GM21825 (cell line): ENCODE measurements around the gene REPIN1.

Experiments
- ATAC-seq: cut with Tn5 transposase; IDR thresholded peaks from one replicate; pipeline ENCODE4 v1.9.1; 2021; ENCODE audit warnings: mild to moderate bottlenecking, moderate library complexity; ENCODE audit not compliant: unreplicated experiment

The REPIN1 gene

DNA sequence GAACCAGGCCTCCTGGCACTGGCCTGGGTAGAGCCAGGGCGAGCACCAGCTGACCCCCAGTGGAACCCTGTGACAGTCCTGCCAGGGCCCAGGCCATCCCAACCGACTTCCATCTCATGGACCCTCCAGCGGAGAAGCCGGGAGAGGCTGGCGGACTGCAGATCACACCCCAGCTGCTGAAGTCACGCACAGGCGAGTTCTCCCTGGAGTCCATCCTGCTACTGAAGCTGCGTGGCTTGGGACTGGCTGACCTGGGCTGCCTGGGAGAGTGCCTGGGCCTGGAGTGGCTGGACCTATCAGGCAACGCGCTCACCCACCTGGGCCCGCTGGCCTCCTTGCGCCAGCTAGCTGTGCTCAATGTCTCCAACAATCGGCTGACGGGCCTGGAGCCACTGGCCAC, 31.9 kb upstream of the REPIN1 start:
- ATAC-seq = no peak

DNA sequence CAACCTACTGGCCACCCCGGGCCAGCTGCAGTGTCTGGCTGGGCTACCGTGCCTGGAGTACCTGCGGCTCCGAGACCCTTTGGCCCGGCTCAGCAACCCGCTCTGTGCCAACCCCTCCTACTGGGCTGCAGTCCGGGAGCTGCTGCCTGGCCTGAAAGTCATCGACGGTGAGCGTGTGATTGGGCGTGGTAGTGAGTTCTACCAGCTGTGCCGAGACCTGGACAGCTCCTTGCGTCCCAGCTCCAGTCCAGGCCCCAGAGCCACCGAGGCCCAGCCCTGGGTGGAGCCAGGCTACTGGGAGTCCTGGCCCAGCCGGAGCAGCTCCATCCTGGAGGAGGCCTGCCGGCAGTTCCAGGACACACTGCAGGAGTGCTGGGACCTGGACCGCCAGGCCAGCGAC, 31.4 kb upstream of the REPIN1 start:
- no peak for ATAC-seq

DNA sequence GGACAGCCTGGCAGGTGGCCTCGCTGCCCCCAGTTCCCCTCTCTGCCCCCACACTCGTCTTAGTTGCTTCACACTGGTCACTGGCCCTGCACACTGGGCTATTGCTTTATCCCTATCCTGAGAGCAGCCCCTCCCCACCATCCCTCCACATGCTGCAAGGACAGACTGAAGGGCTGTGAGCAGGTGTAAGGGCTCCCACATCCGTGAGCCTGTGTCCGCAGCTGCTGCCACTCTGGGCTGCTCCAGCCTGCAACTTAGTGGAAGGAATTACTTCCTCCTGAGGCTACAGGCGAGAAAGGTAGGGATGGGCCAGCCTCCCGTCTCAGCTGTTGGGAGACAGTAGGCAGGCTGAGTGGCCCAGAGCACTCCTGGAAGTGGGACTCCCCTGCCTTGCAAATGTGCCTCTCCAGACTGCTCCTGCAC, 31.0 kb upstream of the REPIN1 start:
- ATAC-seq = no peak

DNA sequence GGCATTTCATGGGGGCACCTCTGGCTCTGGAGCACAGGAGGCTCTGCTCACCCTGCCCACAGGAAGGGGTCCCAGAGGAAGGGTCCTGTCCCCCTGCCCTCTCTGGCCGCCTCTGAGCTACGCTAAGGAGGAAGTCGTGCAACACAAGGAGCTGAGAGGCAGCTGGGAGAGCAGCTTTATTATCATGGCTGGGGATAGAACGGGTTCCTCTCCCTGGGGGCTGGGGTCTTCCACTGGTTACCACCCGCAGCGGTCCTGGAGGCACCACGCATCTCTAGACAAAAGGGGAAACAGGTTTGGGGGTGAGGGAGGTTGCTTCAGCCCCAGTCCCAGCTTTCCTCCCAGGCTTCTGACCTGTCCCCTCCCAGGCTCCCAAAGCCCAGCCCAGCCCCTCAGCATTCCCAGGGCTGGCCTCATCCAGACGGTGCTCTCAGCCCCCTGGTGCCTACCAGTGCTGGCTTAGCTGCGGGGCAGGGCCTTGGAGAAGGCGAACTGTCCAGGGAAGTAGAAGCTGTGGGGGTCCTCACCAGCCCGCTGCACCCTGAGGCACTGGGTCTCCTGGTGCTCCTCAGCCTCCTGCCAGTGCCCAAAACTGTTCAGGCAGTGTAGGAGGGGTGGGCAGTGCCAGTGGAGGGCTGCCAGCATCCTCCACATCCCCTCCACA, 30.3 kb upstream of the REPIN1 start:
- no peak for ATAC-seq

DNA sequence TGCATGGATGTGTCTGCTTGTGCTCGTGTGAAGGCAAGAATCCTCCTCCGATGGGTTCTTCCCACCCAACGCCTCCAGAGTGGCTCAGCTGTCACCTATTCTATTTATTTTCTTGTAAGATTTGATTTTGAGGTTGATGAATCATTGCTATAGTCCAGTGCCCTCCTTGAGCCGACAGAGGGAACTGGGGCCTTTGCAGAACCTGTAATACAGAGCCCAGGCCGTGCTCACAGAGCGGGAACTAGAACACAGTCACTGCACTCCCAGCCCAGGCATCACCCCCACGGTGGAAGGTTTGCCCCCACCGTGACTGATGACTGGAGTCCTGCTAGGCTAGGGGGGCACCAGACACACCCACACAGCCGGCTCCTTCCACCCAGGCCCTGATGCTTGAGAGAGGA, 29.2 kb upstream of the REPIN1 start:
- no peak for ATAC-seq

DNA sequence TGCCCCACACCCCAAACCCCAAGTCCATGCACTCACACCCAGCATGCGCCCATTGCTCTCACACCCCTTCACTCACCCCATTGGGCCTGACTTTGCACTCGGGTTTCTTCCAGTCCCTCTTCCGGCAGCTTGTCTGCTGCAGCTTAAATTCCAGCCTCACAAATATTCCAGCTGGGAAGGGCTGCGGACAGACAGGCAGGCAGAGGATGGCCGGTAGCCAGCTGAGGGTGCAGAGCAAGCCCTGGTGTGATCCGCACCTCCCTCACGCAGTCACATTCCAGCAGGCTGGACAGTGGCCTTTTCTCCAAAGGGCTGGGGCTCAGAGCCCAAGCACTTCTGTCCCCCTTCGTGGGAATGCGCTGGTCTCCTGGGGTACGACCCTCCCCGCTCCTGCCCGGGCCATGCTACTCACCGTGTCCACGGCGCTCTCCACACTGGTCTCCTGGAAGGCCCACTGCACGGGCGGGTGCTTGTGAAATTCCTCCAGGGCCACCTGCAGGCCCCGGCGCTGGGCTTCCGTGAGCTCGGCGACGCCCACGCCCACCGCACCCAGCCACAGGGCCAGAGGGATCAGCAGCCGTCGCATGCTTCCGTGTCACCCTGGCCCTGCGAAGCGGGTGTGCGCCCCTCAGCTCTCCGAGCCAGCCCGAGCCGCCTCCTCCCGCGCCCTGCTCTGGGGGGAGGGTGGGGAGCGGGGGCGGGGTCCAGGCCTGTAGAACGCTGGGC, 28.4 kb upstream of the REPIN1 start:
- no peak for ATAC-seq

DNA sequence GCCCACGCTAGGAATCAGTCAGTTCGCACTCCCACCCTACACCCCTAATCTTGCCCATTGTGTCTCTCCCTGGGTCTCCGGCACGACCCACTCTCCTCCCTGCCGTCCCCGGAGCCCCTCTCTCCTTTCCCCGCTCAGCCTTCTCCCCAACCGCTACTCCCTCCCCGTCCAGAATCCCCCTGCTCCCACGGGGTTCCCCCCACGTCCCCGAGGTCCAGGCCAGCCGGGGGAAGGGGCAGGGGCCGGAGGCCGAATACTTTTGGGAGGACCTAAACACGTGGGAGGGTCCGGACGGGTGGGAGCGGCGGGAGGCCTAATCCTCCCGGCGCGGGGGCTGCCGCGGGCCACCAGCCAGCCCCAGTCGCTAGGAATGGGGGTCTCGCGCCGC, 27.8 kb upstream of the REPIN1 start:
- ATAC-seq = no peak

DNA sequence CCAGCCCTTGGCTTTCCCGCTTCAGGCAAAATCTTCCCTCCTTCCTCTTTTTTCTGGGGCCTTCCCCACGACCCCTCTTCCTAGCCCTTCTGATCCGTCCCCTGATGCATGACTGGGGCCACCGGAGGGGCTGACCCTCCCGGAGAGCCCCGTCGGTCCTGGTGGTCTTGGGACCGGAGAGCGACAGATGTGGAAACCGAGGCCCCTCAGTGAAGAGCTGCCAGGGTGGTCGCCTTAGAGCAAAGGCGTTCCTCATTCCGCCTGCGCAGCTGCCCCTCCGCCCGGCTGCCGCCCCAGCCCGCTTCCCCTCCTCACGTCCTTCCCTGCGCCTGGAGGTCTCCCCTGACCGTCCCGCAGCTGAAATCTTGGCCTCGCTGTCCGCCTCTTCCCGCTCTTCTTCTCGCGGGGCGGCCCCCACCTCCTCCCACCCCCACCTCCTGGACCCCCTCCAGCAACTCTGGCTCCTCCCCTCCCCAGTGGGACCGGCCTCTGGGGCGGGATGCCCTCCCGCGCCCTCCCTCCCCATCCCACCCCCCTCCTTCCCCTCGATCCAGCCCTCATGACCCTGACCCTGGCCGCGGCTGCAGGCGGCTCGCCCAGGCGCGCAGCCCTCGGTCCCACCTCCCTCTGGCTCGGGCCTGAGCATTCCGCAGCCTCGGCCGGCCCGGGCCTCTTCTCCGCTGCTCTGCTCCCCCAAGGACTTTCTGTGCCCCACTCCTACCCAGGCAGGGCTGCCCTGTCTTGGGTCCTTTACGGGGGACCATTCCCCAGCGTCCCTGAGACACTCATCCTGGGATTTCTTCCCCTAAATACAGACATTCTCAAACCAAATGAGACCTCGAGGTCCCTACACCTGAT, 27.1 kb upstream of the REPIN1 start, which contains the start of gene RARRES2:
RARRES2 (minus strand) TSS at position 367 of the 858 bp plus-strand sequence. CDS start 1,020 bp downstream, outside the sequence.
- ATAC-seq = no peak

DNA sequence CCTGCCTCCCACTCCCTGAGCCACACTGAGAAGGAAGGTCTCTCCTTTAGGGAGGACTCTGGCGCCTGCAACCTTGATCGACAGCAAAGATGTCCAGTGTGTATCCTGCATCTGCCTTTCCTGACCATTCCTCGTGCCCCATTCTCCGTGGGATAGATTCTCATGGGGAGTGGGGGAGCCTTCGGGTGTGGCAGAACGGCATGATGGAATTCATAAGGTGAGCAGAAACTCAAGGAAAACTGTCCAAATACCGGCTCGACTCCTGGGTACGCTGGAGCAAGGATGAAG, 26.6 kb upstream of the REPIN1 start:
- ATAC-seq = no peak

DNA sequence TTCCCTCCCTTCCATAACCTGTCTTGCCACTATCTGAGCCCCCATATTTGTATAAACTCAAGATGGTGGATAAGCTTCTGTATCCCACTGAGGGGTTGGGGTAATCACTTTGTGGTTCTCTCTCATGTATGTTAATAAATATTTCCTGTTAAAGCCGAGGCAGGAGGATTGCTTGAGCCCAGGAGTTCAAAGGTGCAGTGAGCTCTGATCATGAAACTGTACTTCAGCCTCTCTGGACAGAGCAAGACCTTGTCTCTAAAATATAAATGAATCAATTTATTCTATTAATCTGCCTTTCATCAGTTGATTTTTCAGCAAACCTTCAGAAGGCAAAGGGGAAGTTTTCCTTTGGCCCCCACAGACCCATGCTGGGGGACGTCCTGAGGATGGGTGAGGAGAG, 25.4 kb upstream of the REPIN1 start:
- no peak for ATAC-seq

DNA sequence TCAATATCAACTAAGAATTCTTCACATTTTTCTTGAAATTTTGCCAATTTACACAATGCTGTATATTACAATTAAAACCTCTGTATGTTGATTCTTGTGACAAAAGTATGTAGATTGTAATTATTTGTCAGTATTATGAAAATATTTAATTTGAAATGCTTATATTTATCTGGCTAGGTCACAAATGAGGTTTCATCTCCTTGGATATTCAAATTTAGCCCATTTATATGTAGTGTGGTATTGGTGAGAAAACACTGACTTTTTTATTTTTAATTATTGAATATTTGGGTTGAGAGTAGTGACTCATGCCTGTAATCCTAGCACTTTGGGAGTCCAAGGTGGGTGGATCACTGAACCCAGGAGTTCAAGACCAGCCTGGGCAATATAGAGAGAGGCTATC, 24.3 kb upstream of the REPIN1 start:
- no peak for ATAC-seq

DNA sequence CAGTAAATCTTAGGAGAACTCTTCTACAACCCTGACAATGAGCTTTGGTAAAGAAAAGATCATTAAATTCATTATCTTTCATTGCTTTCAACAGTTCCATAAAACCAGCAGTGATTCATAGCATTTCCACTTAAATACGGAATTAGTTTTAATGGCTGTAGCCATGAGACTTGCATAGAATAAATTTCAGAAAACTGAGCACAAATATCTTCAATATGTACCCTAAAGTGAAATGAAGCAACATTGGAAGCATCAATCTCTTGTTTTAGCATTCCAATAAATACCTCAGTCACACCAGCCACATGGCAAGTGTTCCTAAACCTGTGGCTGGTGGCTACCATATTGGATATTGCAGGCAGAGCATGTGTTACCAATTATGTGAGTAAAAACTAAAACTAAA, 23.6 kb upstream of the REPIN1 start:
- no peak for ATAC-seq

DNA sequence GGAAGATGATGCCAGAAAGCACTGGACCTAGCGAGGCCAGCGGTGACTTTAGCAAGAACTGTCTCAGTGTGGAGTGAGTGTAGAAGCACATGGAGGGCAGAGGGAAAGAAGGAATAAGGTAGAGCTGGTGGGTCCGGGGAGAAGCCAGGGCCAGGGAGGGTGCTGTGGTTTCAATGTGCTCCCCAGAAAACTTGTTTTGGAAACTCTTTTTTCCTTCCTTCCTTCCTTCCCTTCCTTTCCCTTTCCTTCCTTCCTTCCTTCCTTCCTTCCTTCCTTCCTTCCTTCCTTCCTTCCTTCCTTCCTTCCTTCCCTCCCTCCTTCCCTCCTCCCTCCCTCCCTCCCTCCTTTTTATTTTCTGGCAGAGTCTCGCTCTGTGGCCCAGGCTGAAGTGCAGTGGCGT, 21.7 kb upstream of the REPIN1 start:
- ATAC-seq = no peak

DNA sequence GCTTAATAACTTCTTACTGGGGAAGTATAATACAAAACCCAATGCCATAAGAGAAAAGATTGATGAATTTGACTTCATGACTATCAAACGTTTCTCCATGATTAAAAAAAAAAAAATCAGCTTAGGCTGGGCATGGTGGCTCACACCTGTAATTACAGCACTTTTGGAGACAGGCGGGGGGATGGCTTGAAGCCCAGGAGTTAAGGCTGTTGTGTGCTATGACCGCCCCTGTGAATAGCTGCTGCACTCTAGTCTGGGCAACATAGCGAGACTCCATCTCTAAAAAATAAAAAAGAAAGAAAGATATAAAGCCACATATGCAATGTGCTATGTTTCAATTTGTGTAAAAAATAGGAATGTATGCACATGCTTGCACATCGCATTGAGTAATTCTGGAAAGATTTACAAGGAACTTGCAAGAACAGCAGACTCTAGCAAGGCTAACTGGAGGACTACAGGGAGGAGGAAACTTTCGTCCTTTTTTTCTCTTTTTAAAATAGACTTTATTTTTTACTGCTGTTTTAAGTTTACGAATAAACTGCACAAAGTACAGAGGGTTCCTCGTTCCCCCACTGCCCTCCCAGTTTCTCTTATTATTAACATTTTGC, 16.9 kb upstream of the REPIN1 start:
- no peak for ATAC-seq

DNA sequence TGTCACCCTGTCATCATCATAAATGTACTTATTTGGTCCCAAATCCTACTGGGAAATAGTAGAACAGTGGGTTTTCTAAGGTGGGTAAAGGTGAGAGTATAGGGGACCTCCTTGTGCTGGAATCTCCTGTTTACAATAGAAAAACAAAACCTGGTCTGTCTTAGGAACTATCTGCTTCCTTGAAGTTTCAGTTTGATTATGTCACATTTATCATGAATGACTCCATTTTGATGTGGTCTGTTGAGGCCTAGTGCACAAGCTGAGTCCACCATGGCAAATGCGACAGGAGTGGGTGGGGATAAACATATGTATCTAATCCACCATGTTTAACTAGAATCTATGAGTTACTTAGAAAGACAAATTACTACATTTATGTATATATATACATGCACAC, 13.0 kb upstream of the REPIN1 start:
- ATAC-seq = no peak

DNA sequence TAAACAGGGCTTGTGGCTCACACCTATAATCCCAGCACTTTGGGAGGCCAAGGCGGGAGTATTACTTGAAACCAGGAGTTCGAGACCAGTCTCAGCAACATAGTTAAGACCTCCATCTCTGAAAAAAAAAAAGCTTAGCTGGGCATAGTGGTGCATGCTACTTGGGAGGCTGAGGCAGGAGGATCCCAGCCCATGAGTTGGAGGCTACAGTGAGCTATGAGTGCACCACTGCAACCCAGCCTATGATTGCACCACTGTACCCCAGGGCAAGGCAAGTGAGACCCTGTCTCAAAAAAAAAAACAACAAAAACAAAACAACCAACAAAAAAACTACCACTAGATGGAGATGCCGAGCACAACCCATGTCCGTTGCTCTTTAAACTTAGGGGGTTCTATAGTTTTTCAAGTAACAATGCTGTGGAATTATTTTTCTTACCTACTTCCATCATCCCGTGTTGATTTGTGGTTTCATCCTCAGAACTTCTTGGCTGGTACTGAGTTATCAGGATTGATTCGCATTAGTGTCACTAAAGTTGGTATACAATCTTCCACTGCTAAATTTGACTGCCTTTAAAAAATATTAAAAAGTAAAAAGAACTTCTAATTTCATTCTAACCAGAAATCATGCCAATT, 12.2 kb upstream of the REPIN1 start:
- ATAC-seq = no peak

DNA sequence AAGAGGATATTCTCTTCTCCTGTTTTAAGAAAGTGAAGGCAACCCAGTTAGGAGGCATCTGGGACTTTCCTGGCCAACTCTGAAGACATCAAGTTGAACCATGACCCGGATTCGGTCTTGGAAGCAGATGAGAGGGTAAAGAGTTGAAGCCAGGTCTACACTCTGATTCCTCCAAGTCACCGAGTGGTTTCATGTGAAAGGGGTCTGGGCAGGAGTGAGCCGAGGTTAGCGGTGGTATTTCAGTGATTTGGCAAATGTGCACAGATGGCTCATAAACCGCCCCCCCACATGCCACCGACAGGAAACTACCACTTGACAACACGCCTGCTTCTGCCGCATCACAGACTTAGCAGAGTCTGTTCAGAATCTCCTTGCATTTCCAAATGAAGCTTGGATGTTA, 11.4 kb upstream of the REPIN1 start:
- ATAC-seq = peak; percentile 67

DNA sequence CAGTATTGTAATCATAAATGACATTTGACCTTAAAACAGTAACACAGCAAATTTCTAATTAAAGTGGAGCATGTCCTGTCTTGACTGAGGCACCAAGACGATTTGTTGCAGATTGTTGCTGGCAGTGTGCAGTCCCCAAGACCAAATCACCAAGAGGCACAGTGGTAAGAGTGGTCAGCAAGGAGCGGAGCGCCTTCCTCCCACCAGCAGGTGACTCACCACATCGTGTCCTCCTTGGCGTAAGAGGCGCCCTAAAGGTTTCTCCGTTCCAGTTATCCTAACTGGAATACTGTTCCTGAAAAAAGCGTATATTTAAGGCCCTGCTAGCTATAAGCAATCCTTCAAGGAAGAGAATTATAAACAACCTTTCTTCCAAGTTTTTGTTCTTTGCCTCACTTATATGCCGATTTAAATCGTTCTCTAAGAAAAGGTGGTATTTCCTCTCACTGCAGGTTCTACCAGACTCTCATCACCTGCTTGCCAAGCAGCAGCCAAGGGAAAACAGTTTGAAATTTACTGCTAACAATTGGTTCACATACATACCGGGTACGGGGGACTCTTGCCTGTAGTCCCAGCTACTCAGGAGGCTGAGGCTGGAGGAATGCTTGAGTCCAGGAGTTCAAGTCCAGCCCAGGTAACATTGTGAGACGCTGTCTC, 10.7 kb upstream of the REPIN1 start:
- ATAC-seq = peak; percentile 16

DNA sequence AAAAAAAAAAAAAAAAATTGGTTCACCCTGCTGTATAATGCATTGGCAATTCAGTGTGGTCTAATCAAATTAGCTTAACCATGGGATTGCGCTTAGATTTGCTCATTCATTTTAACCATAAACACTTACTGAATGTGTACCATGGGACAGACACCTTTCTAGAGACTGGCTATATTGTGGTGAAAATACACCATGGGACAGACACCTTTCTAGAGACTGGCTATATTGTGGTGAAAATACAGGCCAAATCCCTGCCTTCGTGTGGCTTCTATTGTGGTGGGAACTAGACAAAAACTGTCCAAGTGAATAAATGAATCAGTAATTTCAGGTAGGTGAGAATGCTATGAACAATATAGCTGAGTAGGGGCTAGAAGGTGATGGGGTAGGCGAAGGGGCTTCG, 10.2 kb upstream of the REPIN1 start:
- no peak for ATAC-seq

DNA sequence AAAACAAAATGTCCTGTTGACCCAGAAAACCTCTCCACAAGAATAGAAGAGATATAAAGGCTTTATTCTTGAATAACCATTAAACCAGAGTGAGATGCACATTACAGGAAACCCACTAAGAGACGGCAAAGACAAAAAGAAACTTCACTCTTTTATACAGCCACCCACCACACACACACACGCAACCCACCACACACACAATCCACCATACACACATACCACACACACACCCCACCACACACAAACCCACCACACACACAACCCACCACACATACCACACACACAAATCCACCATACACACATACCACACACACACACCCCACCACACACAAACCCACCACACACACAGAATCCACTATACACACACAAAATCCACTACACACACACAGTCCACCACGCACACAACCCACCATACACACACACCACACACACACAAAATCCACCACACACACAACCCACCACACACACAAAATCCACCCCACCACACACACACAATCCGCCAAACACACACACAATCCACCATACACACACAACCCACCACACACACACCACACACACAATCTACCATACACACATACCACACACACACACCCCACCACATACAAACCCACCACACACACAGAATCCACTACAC, 9.5 kb upstream of the REPIN1 start:
- no peak for ATAC-seq
